HepG2 (cell line): Measurements from ENCODE around the gene NDC1. TPM values are rescaled to one million over a fixed set of nuclear protein-coding genes. Genes with fewer than 3 reads are reported as not detected.

Experiments used
- ATAC-seq: fragments of 200-7000 bp; cut with Tn5 transposase; 3 replicates; pipeline ENCODE4 v1.9.1; 2020; ENCODE audit warnings: mild to moderate bottlenecking, moderate library complexity
- BruUV-seq: library from RNA; stranded (reverse); fragments of 400-500 nt; replicated peaks from 2 replicates; lab custom pipeline; 2021; lab: Mats Ljungman, UMichigan
- CTCF ChIA-PET: fragments of 300-600 bp; formaldehyde crosslinking; extraction: SDS; loops from one replicate; lab custom pipeline; 2021; ENCODE audit warnings: low total read pairs, inconsistent platforms, low intra/inter-chr PET ratio; lab: Yijun Ruan, JAX
- POLR2A ChIA-PET: fragments of 350-600 bp; sonication (Branson Sonifier 250); formaldehyde crosslinking; loops from one replicate; lab custom pipeline; 2020; ENCODE audit warnings: antibody characterized with exemption, inconsistent platforms; lab: Yijun Ruan, JAX
- DNase-seq: peaks from one replicate; pipeline ENCODE4 v3.0.0-alpha.2; 2015; ENCODE audit warnings: low spot score
- FAIRE-seq: peaks from 3 replicates; lab custom pipeline; 2011; peaks lifted over from hg19 to GRCh38; lab: Jason Lieb, UNC
- H2AFZ ChIP-seq: one replicate; pipeline ENCODE4 v1.6.1; 2011; ENCODE audit warnings: low read length, inconsistent platforms
- H3K27ac ChIP-seq: fragments of 300-600 bp; 3 replicates; pipeline ENCODE4 v1.8.0; 2011; ENCODE audit warnings: mixed run types, mild to moderate bottlenecking, mixed read lengths, low read length, inconsistent platforms; ENCODE audit not compliant: insufficient read depth; ENCODE audit errors: extremely low read length
- H3K27me3 ChIP-seq, 2 experiments: fragments of 200-600 bp in 1 of 2; 2 replicates in 1 of 2; 3 replicates in 1 of 2; pipeline versions ENCODE4 v1.6.0 to v1.8.0; 2011; ENCODE audit warnings: low read length in 2 of 2, mild to moderate bottlenecking in 2 of 2, moderate library complexity in 2 of 2, inconsistent platforms in 1 of 2; ENCODE audit not compliant: insufficient read depth in 2 of 2, control insufficient read depth in 1 of 2
- H3K36me3 ChIP-seq, 2 experiments: fragments of 200-600 bp in 1 of 2; replicated peaks in 1 of 2; 2 replicates in 1 of 2; 3 replicates in 1 of 2; pipeline versions ENCODE4 v1.5.1 to v1.8.0; 2011; ENCODE audit warnings: low read length in 2 of 2, inconsistent platforms in 1 of 2; ENCODE audit not compliant: insufficient read depth in 2 of 2, control insufficient read depth in 1 of 2
- H3K4me1 ChIP-seq: 2 replicates; pipeline ENCODE4 v1.5.1; 2012; ENCODE audit warnings: low read length, inconsistent platforms; ENCODE audit not compliant: insufficient read depth
- H3K4me2 ChIP-seq: 2 replicates; pipeline ENCODE4 v1.6.0; 2011; ENCODE audit warnings: low read depth, low read length, inconsistent platforms
- H3K4me3 ChIP-seq, 3 experiments: fragments of 200-600 bp in 1 of 3; sonication (generic), shearing (Covaris generic) in 1 of 3; replicated peaks in 1 of 3; 2 replicates each; pipeline ENCODE4 v1.5.1; 2011 to 2016; ENCODE audit warnings: low read length in 3 of 3, inconsistent platforms in 2 of 3, low read depth in 2 of 3, mild to moderate bottlenecking in 2 of 3, control low read depth in 1 of 3, mixed read lengths in 1 of 3; ENCODE audit not compliant: insufficient read depth in 1 of 3
- H3K79me2 ChIP-seq: one replicate; pipeline ENCODE4 v1.6.1; 2011; ENCODE audit warnings: low read length, inconsistent platforms; ENCODE audit not compliant: insufficient read depth
- H3K9ac ChIP-seq: 2 replicates; pipeline ENCODE4 v1.6.0; 2011; ENCODE audit warnings: mild to moderate bottlenecking, low read depth, low read length, inconsistent platforms; ENCODE audit not compliant: insufficient read depth
- H3K9me3 ChIP-seq: 2 replicates; pipeline ENCODE4 v1.5.1; 2012; ENCODE audit warnings: mild to moderate bottlenecking, low read length
- H4K20me1 ChIP-seq: 2 replicates; pipeline ENCODE4 v1.6.0; 2011; ENCODE audit warnings: inconsistent platforms, mild to moderate bottlenecking, low read length, moderate library complexity; ENCODE audit not compliant: insufficient read depth
- HNF1A ChIP-seq, 2 experiments: sonication (generic) in 1 of 2; formaldehyde crosslinking in 1 of 2; IDR thresholded peaks; 2 replicates each; pipeline versions ENCODE4 v1.4.0 to v1.6.1; 2016 to 2020; ENCODE audit warnings: borderline replicate concordance in 1 of 2, low read depth in 1 of 2, mild to moderate bottlenecking in 1 of 2, missing genetic modification reagents in 1 of 2
- JDP2 ChIP-seq: sonication (generic); formaldehyde crosslinking; IDR thresholded peaks from 2 replicates; pipeline ENCODE4 v1.8.1; 2022; ENCODE audit warnings: missing genetic modification reagents, borderline replicate concordance
- KLF15 ChIP-seq: sonication (generic); formaldehyde crosslinking; IDR thresholded peaks from 2 replicates; pipeline ENCODE4 v1.8.1; 2023; ENCODE audit warnings: borderline replicate concordance, mild to moderate bottlenecking, inconsistent platforms, missing genetic modification reagents, mixed read lengths
- MBNL3 ChIP-seq: fragments of 250-450 bp; sonication (Bioruptor Pico); conservative IDR thresholded peaks from 2 replicates; pipeline ENCODE4 v1.8.0; 2022; ENCODE audit warnings: mild to moderate bottlenecking, inconsistent platforms
- PBX3 ChIP-seq: sonication (generic); formaldehyde crosslinking; IDR thresholded peaks from 2 replicates; pipeline ENCODE4 v1.8.1; 2023; ENCODE audit warnings: missing genetic modification reagents, inconsistent platforms, borderline replicate concordance
- SMAD3 ChIP-seq: sonication (generic); formaldehyde crosslinking; IDR thresholded peaks from 2 replicates; pipeline ENCODE4 v1.4.0; 2020; ENCODE audit warnings: missing genetic modification reagents
- SP5 ChIP-seq: IDR thresholded peaks from 2 replicates; pipeline ENCODE4 v1.6.1; 2016; ENCODE audit warnings: low read depth, borderline replicate concordance
- TCF7L2 ChIP-seq: IDR thresholded peaks from 2 replicates; pipeline ENCODE4 v1.6.1; 2011; ENCODE audit warnings: mild to moderate bottlenecking, low read depth, low read length, moderate library complexity
- ZBTB1 ChIP-seq: sonication (generic); formaldehyde crosslinking; IDR thresholded peaks from 2 replicates; pipeline ENCODE4 v1.4.0; 2020; ENCODE audit warnings: missing genetic modification reagents, borderline replicate concordance
- ZNF331 ChIP-seq: sonication (generic); formaldehyde crosslinking; IDR thresholded peaks from 2 replicates; pipeline ENCODE4 v1.4.0; 2020; ENCODE audit warnings: missing genetic modification reagents
- WGBS: methylation state at CpG from one replicate; pipeline ENCODE4 v1.1.6; 2017; ENCODE audit warnings: low lambda C conversion rate; 5-methylcytosine and 5-hydroxymethylcytosine counted together
- in situ Hi-C: cut with HindIII; loops from 2 replicates; pipeline ENCODE4 v1.10.0; 2017; ENCODE audit warnings: low pct_unique_long_range_greater_than_20kb; ENCODE audit not compliant: extremely low pct_ligation_motif_present
- intact Hi-C: fragments of 100-400 bp; cut with micrococcal nuclease; formaldehyde crosslinking; loops from one replicate; pipeline ENCODE4 v1.10.0; 2022; ENCODE audit not compliant: unreplicated experiment
- polyA plus RNA-seq, 8 experiments: library from polyadenylated mRNA; depleted of rRNA in 3 of 8; stranded (reverse) in 7 of 8; unstranded in 1 of 8; fragments of >200 nt; fragmentation: Illumina TruSeq in 4 of 8; extraction: Trizol in 4 of 8; gene quantifications; 2 replicates each; pipeline versions ENCODE4 v1.2.1 to v1.2.3, GENCODE V29; 2011 to 2016; ENCODE audit warnings: low read depth in 4 of 8, missing spikeins in 1 of 8, mixed read lengths in 1 of 8; ENCODE audit not compliant: insufficient read depth in 1 of 8
- total RNA-seq, 5 experiments: library from RNA; depleted of rRNA; stranded (reverse); fragments of >200 nt; fragmentation: Illumina TruSeq; extraction: Trizol; gene quantifications; 2 replicates each; pipeline ENCODE4 v1.2.3, GENCODE V29; 2016; ENCODE audit warnings: low read depth in 1 of 5

Gene NDC1
- total and polyA plus RNA-seq, 2 of the 13 experiments (the other 11 are each of a cell fraction or from before 2014, with no cell fraction given): 38.1 to 50.9 TPM

- FAIRE-seq (no peak), DNase-seq (no peak), ATAC-seq (no peak)
- H3K4me3 ChIP-seq: no peak overlapping the region
- in situ Hi-C loops: no loop called here
- no peak overlapping the region for H3K4me2 ChIP-seq
- no peak overlapping the region for H3K27ac ChIP-seq
- H3K9ac ChIP-seq: no peak overlapping the region
- TF ChIP-seq KLF15 (CRISPR knock-in tag) (no peak), TCF7L2 (no peak), ZBTB1 (CRISPR knock-in tag) (no peak), HNF1A (IDR thresholded peaks at IDR 0.05; ENCODE audit: low read depth) (no peak), HNF1A (CRISPR knock-in tag; IDR thresholded peaks at IDR 0.05; ENCODE audit: borderline replicate concordance) (no peak), ZNF331 (no peak), JDP2 (CRISPR knock-in tag) (no peak), PBX3 (CRISPR knock-in tag) (no peak), SMAD3 (no peak), MBNL3 (CRISPR knock-in tag) (no peak), SP5 (CRISPR knock-in tag) (no peak)
- no peaks in the 10 kb centered on the region for H3K79me2 ChIP-seq
- no peaks in the 10 kb centered on the region for H3K9me3 ChIP-seq
- peaks cover 1 to 63% of the 10 kb centered on the region in 2 experiments; a peak in 3 of 5 replicates for H3K27me3 ChIP-seq
- no TSS peak for BruUV-seq
- no peaks in the 10 kb centered on the region for H3K36me3 ChIP-seq
- no peaks in the 10 kb centered on the region for H3K4me1 ChIP-seq
- no peaks in the 10 kb centered on the region for H4K20me1 ChIP-seq
- CTCF ChIA-PET: no interaction called here
- H2AFZ ChIP-seq: no peak overlapping the region
- intact Hi-C loops: no loop called here
- 30% methylated on average over 3 of the region's 7 CpGs for WGBS
- POLR2A ChIA-PET: no interaction called here
These were observed 110.5 kb downstream of the NDC1 start for GRCh38 chr1:53727461-53728092.
